ENCODE measurements around the gene RXFP3. TPM values are rescaled to one million over a fixed set of nuclear protein-coding genes. Genes with fewer than 3 reads are reported as not detected.
"Not testable (repeated sequence)": the region's sequence is repeated elsewhere in the genome, so short reads cannot be mapped to it uniquely, and the experiment has no call there.

The RXFP3 gene
- total RNA-seq, 6 donors from 2014 or later = not detected

DNA sequence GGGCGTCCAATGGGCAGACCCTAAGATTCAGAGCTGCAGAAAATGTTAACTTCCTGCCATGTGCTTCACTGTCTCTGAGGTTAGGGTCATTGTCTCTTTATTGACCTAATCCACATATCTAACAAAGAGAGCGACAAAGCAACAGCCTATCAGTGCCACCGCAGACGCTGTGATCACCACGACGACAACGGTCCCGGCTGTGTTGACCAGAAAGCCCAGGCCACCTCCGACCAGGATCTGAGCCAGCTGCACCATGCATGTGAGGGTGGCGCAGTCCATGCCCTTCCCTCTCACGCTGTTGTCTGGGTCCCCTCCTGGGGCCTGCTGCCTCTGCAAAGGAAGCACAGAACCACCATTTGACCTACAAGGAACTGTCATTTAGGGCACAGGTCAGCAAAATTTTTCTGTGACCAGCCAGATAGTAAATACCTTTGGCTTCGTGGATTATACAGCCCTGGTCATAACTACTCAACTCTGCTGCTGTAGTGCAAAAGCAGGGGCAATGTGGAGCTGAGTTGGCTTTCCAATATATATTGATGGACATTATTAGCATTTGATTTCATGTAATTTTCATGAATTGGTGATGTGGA, 8.5 kb downstream of the RXFP3 start:
- Histone ChIP-seq H3K27me3 (no peaks in the 10 kb centered on the region), H3K27ac (no peak overlapping the region), H3K4me3 (no peak overlapping the region), H3K36me3 (no peaks in the 10 kb centered on the region), H3K9me3 (no peaks in the 10 kb centered on the region), H3K4me1 (no peaks in the 10 kb centered on the region)
- ATAC-seq (ENCODE audit: low FRiP score in 2 of 2) (no peak), DNase-seq (peak in 1 of 2 donors; percentile 29)
- 80 to 81% methylated on average over 3 to 12 of the region's 12 CpGs for WGBS, 2 donors
- TF ChIP-seq POLR2AphosphoS5 (IDR thresholded peaks at IDR 0.05) (no peak), EP300 (IDR thresholded peaks at IDR 0.05) (no peak), POLR2A (IDR thresholded peaks at IDR 0.05) (no peak)
- TF ChIP-seq, protein P1, sequence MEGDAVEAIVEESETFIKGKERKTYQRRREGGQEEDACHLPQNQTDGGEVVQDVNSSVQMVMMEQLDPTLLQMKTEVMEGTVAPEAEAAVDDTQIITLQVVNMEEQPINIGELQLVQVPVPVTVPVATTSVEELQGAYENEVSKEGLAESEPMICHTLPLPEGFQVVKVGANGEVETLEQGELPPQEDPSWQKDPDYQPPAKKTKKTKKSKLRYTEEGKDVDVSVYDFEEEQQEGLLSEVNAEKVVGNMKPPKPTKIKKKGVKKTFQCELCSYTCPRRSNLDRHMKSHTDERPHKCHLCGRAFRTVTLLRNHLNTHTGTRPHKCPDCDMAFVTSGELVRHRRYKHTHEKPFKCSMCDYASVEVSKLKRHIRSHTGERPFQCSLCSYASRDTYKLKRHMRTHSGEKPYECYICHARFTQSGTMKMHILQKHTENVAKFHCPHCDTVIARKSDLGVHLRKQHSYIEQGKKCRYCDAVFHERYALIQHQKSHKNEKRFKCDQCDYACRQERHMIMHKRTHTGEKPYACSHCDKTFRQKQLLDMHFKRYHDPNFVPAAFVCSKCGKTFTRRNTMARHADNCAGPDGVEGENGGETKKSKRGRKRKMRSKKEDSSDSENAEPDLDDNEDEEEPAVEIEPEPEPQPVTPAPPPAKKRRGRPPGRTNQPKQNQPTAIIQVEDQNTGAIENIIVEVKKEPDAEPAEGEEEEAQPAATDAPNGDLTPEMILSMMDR (IDR thresholded peaks at IDR 0.05) = no peak

DNA sequence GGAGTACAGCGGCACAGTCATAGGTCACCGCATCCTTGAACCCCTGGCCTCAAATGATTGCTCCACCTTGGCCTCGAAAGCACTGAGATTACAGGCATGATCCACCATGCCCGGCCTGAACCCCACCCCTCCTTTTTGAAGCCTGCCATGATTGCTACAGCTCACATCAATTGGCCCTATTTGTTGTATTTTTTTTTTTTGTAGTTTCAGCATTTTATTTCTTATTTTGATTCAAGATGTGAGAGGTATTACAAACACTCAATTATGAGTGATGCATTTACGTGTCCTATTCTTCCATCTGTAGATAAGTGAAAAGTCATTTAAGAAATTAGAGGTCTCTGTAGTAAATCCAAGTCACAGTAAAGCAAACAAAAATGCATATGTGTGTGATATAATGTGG, 16.0 kb downstream of the RXFP3 start:
- WGBS, 2 donors = 74% methylated on average over 5 of the region's 5 CpGs
- not testable (repeated sequence) for ATAC-seq (ENCODE audit: low FRiP score in 2 of 2); H3K4me3 ChIP-seq; H3K27me3 ChIP-seq; H3K36me3 ChIP-seq; H3K4me1 ChIP-seq; DNase-seq; H3K9me3 ChIP-seq; H3K27ac ChIP-seq

DNA sequence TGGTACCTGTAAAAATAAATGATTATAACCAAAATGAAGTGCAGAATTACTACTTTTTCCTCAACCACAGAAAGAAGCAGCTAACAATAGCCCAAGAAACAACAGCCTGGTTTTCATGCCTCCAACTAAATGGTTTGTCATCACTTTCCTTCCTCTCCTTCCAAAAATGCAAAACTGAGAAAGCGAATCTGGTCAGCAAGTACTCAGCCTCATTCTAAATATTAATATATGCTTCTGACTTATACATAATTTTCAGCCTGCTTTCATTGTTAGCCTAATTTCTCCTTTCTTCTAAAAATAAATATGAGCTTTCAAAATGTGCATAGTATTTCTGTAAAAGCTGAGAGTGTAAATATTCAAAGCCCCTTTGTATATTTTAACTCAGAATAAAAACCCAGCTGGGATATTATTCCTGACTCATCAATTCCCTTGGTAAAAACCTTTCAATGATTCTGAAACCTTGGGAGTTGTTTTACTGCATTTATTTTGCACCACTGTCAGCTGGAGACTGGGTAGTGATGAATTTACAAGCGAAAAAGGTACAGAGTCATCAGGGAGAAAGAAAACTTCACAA, 21.5 kb downstream of the RXFP3 start:
- 73 to 87% methylated on average over 2 of the region's 2 CpGs for WGBS, 2 donors
- Histone ChIP-seq H3K36me3 (no peaks in the 10 kb centered on the region), H3K27me3 (no peaks in the 10 kb centered on the region), H3K4me1 (no peaks in the 10 kb centered on the region), H3K9me3 (peaks cover 0 to 6% (median 0%) of the 10 kb centered on the region in 4 donors), H3K27ac (no peak overlapping the region), H3K4me3 (no peak overlapping the region)
- TF ChIP-seq POLR2AphosphoS5 (IDR thresholded peaks at IDR 0.05) = no peak
- TF ChIP-seq, protein P1 (IDR thresholded peaks at IDR 0.05) = no peak
- TF ChIP-seq EP300 (IDR thresholded peaks at IDR 0.05) = no peak
- no peak for TF ChIP-seq POLR2A (IDR thresholded peaks at IDR 0.05)
- DNase-seq (no peak), ATAC-seq (ENCODE audit: low FRiP score in 2 of 2) (no peak)

DNA sequence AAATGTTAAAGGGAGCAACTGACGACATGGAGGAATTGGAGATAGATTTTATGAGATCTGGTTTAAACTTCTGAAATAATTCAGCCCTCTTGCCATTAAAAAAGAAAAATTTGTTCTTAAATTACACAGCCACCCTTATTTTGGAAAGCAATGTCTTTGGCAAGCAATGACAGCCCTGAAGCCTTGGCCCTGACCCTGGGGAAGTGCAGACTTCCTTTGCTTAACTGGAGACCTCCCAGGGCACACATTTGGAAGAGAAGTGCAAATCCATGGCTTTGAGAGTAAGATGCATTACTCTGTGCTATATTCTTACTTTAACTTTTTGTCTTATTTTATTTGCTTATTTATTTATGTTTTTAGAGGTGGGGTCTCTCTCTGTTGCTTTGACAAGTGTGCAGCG, 22.0 kb downstream of the RXFP3 start:
- H3K27ac ChIP-seq = no peak overlapping the region
- H3K9me3 ChIP-seq = peaks cover 0 to 6% (median 0%) of the 10 kb centered on the region in 4 donors
- H3K4me1 ChIP-seq = no peaks in the 10 kb centered on the region
- ATAC-seq (ENCODE audit: low FRiP score in 2 of 2) (no peak), DNase-seq (no peak)
- H3K36me3 ChIP-seq = no peaks in the 10 kb centered on the region
- H3K27me3 ChIP-seq = no peaks in the 10 kb centered on the region
- H3K4me3 ChIP-seq = no peak overlapping the region
- 67 to 78% methylated on average over 2 of the region's 2 CpGs for WGBS, 2 donors
- TF ChIP-seq EP300 (IDR thresholded peaks at IDR 0.05) (no peak), POLR2A (IDR thresholded peaks at IDR 0.05) (no peak), POLR2AphosphoS5 (IDR thresholded peaks at IDR 0.05) (no peak)
- TF ChIP-seq, protein P1 (IDR thresholded peaks at IDR 0.05) = no peak

DNA sequence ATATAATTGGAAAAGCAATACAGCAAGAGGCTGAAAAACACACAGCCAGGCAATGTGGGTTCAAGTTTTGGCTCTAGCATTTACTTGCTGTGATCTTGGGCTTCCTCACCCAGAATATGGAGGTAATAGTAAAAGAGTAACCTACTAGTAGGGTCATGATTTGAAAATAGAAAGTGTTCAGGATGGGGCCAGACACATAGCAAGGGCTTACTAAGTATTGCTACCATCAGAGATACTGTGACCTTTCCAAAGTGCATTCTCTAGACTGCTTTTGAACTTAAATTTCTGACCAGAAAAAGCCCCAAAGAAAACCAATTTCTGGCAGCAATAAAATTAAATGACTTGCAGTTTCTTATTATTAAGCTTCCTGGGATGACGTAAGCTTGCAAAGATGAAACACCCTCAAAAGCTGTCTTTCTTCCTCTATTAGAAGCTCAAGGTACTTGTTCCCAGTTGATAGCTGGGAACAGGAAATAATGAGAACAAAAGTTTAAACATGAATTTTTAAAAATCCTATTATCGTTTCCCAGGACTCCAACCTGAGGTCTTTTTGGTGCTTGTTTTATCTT, 28.0 kb downstream of the RXFP3 start:
- TF ChIP-seq POLR2AphosphoS5 (IDR thresholded peaks at IDR 0.05) = no peak
- Histone ChIP-seq H3K36me3 (no peaks in the 10 kb centered on the region), H3K9me3 (no peaks in the 10 kb centered on the region), H3K27me3 (no peaks in the 10 kb centered on the region), H3K4me3 (no peak overlapping the region), H3K27ac (no peak overlapping the region), H3K4me1 (no peaks in the 10 kb centered on the region)
- 54 to 75% methylated on average over 2 of the region's 2 CpGs for WGBS, 2 donors
- no peak for ATAC-seq (ENCODE audit: low FRiP score in 2 of 2)
- DNase-seq = no peak

DNA sequence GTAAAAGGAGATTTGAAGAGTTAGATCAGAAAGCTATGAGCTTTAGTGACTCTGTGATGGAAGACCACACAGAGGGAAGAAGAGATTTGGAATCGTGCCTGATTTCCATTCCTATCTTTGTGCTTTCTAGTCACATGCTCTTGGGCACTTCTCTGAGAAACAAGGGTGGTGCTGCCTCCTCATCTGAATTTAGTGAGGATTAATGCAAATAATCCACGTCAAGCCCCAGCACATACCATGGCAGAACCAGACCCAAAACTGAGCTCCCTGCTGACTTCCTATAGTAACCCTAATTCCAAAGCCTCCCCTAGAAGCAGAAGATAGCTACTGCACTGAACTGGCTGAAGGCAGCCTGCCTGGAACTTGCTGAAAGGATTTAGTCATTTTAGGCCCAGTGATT, 30.6 kb downstream of the RXFP3 start:
- no peak overlapping the region for H3K4me3 ChIP-seq
- no peak for TF ChIP-seq POLR2A (IDR thresholded peaks at IDR 0.05)
- TF ChIP-seq, protein P1 (IDR thresholded peaks at IDR 0.05) = no peak
- no peak for TF ChIP-seq POLR2AphosphoS5 (IDR thresholded peaks at IDR 0.05)
- TF ChIP-seq EP300 (IDR thresholded peaks at IDR 0.05) = no peak
- ATAC-seq (ENCODE audit: low FRiP score in 2 of 2) (no peak), DNase-seq (no peak)
- WGBS, 2 donors = 55 to 72% methylated on average over 2 of the region's 2 CpGs
- H3K9me3 ChIP-seq = no peaks in the 10 kb centered on the region
- no peaks in the 10 kb centered on the region for H3K36me3 ChIP-seq
- H3K4me1 ChIP-seq = no peaks in the 10 kb centered on the region
- no peaks in the 10 kb centered on the region for H3K27me3 ChIP-seq
- no peak overlapping the region for H3K27ac ChIP-seq

Data from upper lobe of left lung (tissue), 6 donors.